NT2/D1 (cell line): Measurements from ENCODE around the gene ASIC2.

ENCODE experiments used
- SUZ12 ChIP-seq: IDR thresholded peaks from 2 replicates; pipeline ENCODE4 v1.6.1; 2011; ENCODE audit not compliant: insufficient read length, insufficient read depth; ENCODE audit errors: extremely low read depth
- YY1 ChIP-seq: IDR thresholded peaks from 2 replicates; pipeline ENCODE4 v1.6.1; 2011; ENCODE audit not compliant: insufficient read length, insufficient read depth
- ZNF274 ChIP-seq: IDR thresholded peaks from 2 replicates; pipeline ENCODE4 v1.6.1; 2011; ENCODE audit warnings: mild to moderate bottlenecking, low read depth, low read length

GRCh38 chr17:33028061-33028460, 265.0 kb downstream of the ASIC2 start:
- TF ChIP-seq ZNF274 (no peak), YY1 (no peak), SUZ12 (no peak)
